Hepatocyte (in vitro differentiated cells): ENCODE data around the gene CRTAP. TPM values are rescaled to one million over a fixed set of nuclear protein-coding genes. Genes with fewer than 3 reads are reported as not detected.

Experiments
- DNase-seq: peaks from one replicate; pipeline ENCODE4 v3.0.0-alpha.2; 2016; ENCODE audit warnings: low spot score
- H2AFZ ChIP-seq: fragments of 200-600 bp; sonication (generic); 2 replicates; pipeline ENCODE4 v1.6.0; 2016; ENCODE audit warnings: antibody characterized with exemption, mild to moderate bottlenecking
- H3K27ac ChIP-seq: fragments of 200-600 bp; sonication (generic); 2 replicates; pipeline ENCODE4 v1.5.1; 2016; ENCODE audit warnings: mild to moderate bottlenecking
- H3K27me3 ChIP-seq: fragments of 200-600 bp; sonication (generic); 2 replicates; pipeline ENCODE4 v1.6.1; 2016
- H3K36me3 ChIP-seq: fragments of 200-600 bp; sonication (generic); replicated peaks from 2 replicates; pipeline ENCODE4 v1.5.1; 2016; ENCODE audit warnings: low read depth; ENCODE audit not compliant: insufficient read depth
- H3K4me1 ChIP-seq: fragments of 200-600 bp; sonication (generic); 2 replicates; pipeline ENCODE4 v1.5.1; 2016; ENCODE audit warnings: mild to moderate bottlenecking, moderate library complexity; ENCODE audit not compliant: insufficient read depth
- H3K4me2 ChIP-seq: fragments of 200-600 bp; sonication (generic); 2 replicates; pipeline ENCODE4 v1.6.0; 2016
- H3K4me3 ChIP-seq: fragments of 200-600 bp; sonication (generic); 2 replicates; pipeline ENCODE4 v1.5.1; 2016; ENCODE audit warnings: mild to moderate bottlenecking
- H3K79me2 ChIP-seq: fragments of 200-600 bp; sonication (generic); 2 replicates; pipeline ENCODE4 v1.6.0; 2017; ENCODE audit warnings: mild to moderate bottlenecking
- H3K9me2 ChIP-seq: fragments of 200-600 bp; sonication (generic); replicated peaks from 2 replicates; pipeline ENCODE4 v1.6.0; 2017; ENCODE audit warnings: mild to moderate bottlenecking; ENCODE audit not compliant: insufficient read depth
- H3K9me3 ChIP-seq: fragments of 200-600 bp; sonication (generic); 2 replicates; pipeline ENCODE4 v1.5.1; 2016; ENCODE audit warnings: low read depth, mild to moderate bottlenecking
- H4K20me1 ChIP-seq: fragments of 200-600 bp; sonication (generic); 2 replicates; pipeline ENCODE4 v1.6.0; 2016; ENCODE audit warnings: mild to moderate bottlenecking; ENCODE audit not compliant: insufficient read depth, poor library complexity, severe bottlenecking
- EZH2 ChIP-seq: fragments of 200-600 bp; sonication (generic); IDR thresholded peaks from 2 replicates; pipeline ENCODE4 v1.6.1; 2016; ENCODE audit warnings: antibody characterized with exemption, mild to moderate bottlenecking, borderline replicate concordance
- EZH2phosphoT487 ChIP-seq: fragments of 200-600 bp; sonication (generic); IDR thresholded peaks from one replicate; pipeline ENCODE4 v1.6.1; 2018; ENCODE audit warnings: antibody characterized with exemption, mild to moderate bottlenecking, low read depth, moderate library complexity; ENCODE audit not compliant: unreplicated experiment, severe bottlenecking
- WGBS: methylation state at CpG from one replicate; pipeline ENCODE4 v1.1.6; 2016; ENCODE audit warnings: low lambda C conversion rate; ENCODE audit errors: missing lambda C conversion rate; 5-methylcytosine and 5-hydroxymethylcytosine counted together
- polyA plus RNA-seq: library from polyadenylated mRNA; unstranded; fragments of >200 nt; fragmentation: Nextera tagmentation; extraction: Ambion mirVana; gene quantifications from 2 replicates; pipeline ENCODE4 v1.2.1, GENCODE V29; 2016
- total RNA-seq: library from RNA; depleted of rRNA; stranded (reverse); fragments of >200 nt; gene quantifications from 2 replicates; pipeline ENCODE4 v1.2.3, GENCODE V29; 2014
- TF ChIP-seq, protein P1 (sequence below): fragments of 200-600 bp; sonication (generic); IDR thresholded peaks from 2 replicates; pipeline ENCODE4 v1.5.1; 2016; ENCODE audit warnings: antibody characterized with exemption, mild to moderate bottlenecking; ENCODE audit not compliant: poor library complexity

Gene CRTAP
- total and polyA plus RNA-seq, 2 experiments from 2014 or later, result 127 to 178 TPM

DNA sequence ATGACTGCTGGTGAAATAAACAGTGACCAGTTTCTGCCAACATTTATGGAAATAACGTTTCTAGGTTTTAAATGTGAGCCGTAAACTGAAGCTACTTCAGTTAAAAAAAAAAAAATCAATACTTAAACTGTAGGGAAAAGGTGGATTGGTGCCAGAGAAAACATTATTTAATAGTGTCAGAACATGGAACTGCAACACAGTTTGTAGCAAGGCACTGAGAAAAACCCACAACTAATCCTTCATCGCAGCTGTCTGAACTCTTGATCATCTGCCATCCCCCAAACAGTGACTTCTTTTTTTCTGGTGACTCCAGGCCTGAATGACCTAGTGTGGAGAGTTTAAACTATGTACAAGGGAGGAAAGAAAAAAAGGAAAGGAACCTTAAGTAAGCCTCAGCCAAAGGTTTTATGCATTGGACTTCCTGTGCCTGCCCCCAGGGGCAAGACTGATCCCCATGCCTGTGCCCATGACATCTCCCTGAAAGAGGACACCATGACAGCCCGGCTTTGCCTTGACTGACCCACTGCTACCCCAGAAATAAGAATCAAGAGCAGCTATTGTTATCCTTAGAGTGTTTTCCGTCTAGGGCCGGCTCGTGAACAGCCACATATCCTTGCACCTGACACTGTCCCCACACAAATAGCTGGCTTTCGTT is 33.1 kb downstream of the CRTAP start:
- no peak overlapping the region for H3K27ac ChIP-seq
- H3K27me3 ChIP-seq, result no peaks in the 10 kb centered on the region
- H3K79me2 ChIP-seq, result no peaks in the 10 kb centered on the region
- 85% methylated on average over 8 of the region's 8 CpGs for WGBS
- H3K9me2 ChIP-seq, result no peaks in the 10 kb centered on the region
- peaks cover 4% of the 10 kb centered on the region for H3K4me1 ChIP-seq
- no peak for TF ChIP-seq EZH2phosphoT487
- TF ChIP-seq, protein P1, sequence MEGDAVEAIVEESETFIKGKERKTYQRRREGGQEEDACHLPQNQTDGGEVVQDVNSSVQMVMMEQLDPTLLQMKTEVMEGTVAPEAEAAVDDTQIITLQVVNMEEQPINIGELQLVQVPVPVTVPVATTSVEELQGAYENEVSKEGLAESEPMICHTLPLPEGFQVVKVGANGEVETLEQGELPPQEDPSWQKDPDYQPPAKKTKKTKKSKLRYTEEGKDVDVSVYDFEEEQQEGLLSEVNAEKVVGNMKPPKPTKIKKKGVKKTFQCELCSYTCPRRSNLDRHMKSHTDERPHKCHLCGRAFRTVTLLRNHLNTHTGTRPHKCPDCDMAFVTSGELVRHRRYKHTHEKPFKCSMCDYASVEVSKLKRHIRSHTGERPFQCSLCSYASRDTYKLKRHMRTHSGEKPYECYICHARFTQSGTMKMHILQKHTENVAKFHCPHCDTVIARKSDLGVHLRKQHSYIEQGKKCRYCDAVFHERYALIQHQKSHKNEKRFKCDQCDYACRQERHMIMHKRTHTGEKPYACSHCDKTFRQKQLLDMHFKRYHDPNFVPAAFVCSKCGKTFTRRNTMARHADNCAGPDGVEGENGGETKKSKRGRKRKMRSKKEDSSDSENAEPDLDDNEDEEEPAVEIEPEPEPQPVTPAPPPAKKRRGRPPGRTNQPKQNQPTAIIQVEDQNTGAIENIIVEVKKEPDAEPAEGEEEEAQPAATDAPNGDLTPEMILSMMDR, result no peak
- no peak for TF ChIP-seq EZH2
- H3K9me3 ChIP-seq, result no peaks in the 10 kb centered on the region
- H2AFZ ChIP-seq, result no peak overlapping the region
- H4K20me1 ChIP-seq, result no peaks in the 10 kb centered on the region
- DNase-seq, result no peak
- no peaks in the 10 kb centered on the region for H3K36me3 ChIP-seq
- H3K4me2 ChIP-seq, result no peak overlapping the region
- no peak overlapping the region for H3K4me3 ChIP-seq

- Histone ChIP-seq H3K4me3 (no peak overlapping the region), H3K79me2 (no peaks in the 10 kb centered on the region), H3K4me1 (peaks cover 4% of the 10 kb centered on the region), H3K9me3 (no peaks in the 10 kb centered on the region), H3K9me2 (no peaks in the 10 kb centered on the region), H3K27ac (no peak overlapping the region), H4K20me1 (no peaks in the 10 kb centered on the region), H3K4me2 (no peak overlapping the region), H3K36me3 (no peaks in the 10 kb centered on the region), H3K27me3 (no peaks in the 10 kb centered on the region), H2AFZ (no peak overlapping the region)
- WGBS, result 82% methylated on average over 6 of the region's 6 CpGs
- no peak for DNase-seq
- TF ChIP-seq, protein P1, result no peak
- no peak for TF ChIP-seq EZH2phosphoT487
- no peak for TF ChIP-seq EZH2
Measured at GRCh38 chr3:33149342-33149741, 35.5 kb downstream of the CRTAP start.

- H3K4me1 ChIP-seq, result no peaks in the 10 kb centered on the region
- TF ChIP-seq EZH2phosphoT487 (no peak), EZH2 (no peak)
- TF ChIP-seq, protein P1, result no peak
- H3K9me2 ChIP-seq, result no peaks in the 10 kb centered on the region
- no peak overlapping the region for H3K4me3 ChIP-seq
- no peak for DNase-seq
- no peaks in the 10 kb centered on the region for H4K20me1 ChIP-seq
- no peak overlapping the region for H3K27ac ChIP-seq
- no peaks in the 10 kb centered on the region for H3K79me2 ChIP-seq
- no peaks in the 10 kb centered on the region for H3K27me3 ChIP-seq
- H3K9me3 ChIP-seq, result no peaks in the 10 kb centered on the region
- no peak overlapping the region for H3K4me2 ChIP-seq
- no peaks in the 10 kb centered on the region for H3K36me3 ChIP-seq
- no peak overlapping the region for H2AFZ ChIP-seq
- 97% methylated on average over 19 of the region's 19 CpGs for WGBS
Measured at GRCh38 chr3:33152363-33153360, 38.8 kb downstream of the CRTAP start.
